ENCODE measurements around the gene ADAT3. TPM values are rescaled to one million over a fixed set of nuclear protein-coding genes. Genes with fewer than 3 reads are reported as not detected.

The ADAT3 gene
- total and polyA plus RNA-seq, 4 donors = 1.3 to 3.3 (median 2.1) TPM

DNA sequence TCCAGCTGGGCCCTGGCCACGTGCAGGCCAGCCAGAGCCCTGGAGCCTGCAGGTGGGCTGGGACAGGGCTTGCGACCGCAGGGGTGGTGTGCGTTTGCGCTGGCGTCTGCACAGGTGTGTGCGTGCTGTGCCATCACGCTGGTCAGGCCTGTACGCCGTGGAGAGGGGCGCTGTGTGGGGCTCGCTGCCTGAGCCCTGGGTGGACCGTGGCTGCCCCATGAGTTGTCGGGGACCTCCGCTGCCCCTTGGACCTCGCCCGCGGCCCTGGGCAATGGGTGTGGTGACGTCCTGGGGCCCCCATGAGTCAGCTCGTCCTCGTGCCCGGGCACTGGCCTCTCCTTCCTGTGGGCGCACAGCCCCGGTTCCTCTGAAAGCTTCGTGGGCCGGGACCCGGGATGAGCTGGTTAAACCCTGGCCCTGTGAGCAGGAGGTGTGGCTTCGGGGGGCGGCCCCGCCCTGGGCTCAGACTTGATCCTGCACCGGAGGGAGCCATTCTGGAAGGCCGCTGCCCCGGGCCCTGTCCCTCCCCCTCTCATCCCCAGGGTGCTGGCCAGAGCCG is 42.5 kb downstream of the ADAT3 start (continued):
- TF ChIP-seq, protein P1, sequence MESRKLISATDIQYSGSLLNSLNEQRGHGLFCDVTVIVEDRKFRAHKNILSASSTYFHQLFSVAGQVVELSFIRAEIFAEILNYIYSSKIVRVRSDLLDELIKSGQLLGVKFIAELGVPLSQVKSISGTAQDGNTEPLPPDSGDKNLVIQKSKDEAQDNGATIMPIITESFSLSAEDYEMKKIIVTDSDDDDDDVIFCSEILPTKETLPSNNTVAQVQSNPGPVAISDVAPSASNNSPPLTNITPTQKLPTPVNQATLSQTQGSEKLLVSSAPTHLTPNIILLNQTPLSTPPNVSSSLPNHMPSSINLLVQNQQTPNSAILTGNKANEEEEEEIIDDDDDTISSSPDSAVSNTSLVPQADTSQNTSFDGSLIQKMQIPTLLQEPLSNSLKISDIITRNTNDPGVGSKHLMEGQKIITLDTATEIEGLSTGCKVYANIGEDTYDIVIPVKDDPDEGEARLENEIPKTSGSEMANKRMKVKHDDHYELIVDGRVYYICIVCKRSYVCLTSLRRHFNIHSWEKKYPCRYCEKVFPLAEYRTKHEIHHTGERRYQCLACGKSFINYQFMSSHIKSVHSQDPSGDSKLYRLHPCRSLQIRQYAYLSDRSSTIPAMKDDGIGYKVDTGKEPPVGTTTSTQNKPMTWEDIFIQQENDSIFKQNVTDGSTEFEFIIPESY (IDR thresholded peaks at IDR 0.05) = no peak
- no peak for TF ChIP-seq JUND (IDR thresholded peaks at IDR 0.05)

- H3K36me3 ChIP-seq (ENCODE audit: control insufficient read depth in 4 of 4, insufficient read depth in 3 of 4, low read depth in 1 of 4, low read length in 3 of 4) = peaks cover 0 to 10% (median 2%) of the 10 kb centered on the region in 4 donors
Measured at GRCh38 chr19:1949304-1950101, 44.3 kb downstream of the ADAT3 start.

More at GRCh38 chr19:1949304-1950101, 44.3 kb downstream of the ADAT3 start:
- no peaks in the 10 kb centered on the region for H3K9me3 ChIP-seq (ENCODE audit: control insufficient read depth in 4 of 4, low read length in 3 of 4)
- no peak overlapping the region for H3K4me3 ChIP-seq (ENCODE audit: low read depth in 1 of 3, low read length in 3 of 3)
- H3K4me1 ChIP-seq (ENCODE audit: control insufficient read depth in 4 of 4, insufficient read depth in 4 of 4, low read length in 3 of 4) = peaks cover 0 to under 1% (median under 1%) of the 10 kb centered on the region in 4 donors
- TF ChIP-seq EGR1 (IDR thresholded peaks at IDR 0.05; ENCODE audit: low read depth in 2 of 2) (no peak), FOXA2 (IDR thresholded peaks at IDR 0.05) (no peak), GABPA (IDR thresholded peaks at IDR 0.05 in 1 of 2, conservative IDR thresholded peaks at IDR 0.05 in 1 of 2) (no peak), SP1 (IDR thresholded peaks at IDR 0.05) (no peak), CTCF (IDR thresholded peaks at IDR 0.05; ENCODE audit: low read depth, low read length, missing input control) (no peak), RXRA (IDR thresholded peaks at IDR 0.05) (no peak), YY1 (IDR thresholded peaks at IDR 0.05) (no peak), JUND (IDR thresholded peaks at IDR 0.05) (no peak), NR2F2 (IDR thresholded peaks at IDR 0.05) (no peak), FOXA1 (IDR thresholded peaks at IDR 0.05) (no peak), HNF4A (conservative IDR thresholded peaks at IDR 0.05) (no peak), TAF1 (conservative IDR thresholded peaks at IDR 0.05) (no peak), REST (IDR thresholded peaks at IDR 0.05) (no peak), HNF4G (IDR thresholded peaks at IDR 0.05) (no peak), RAD21 (IDR thresholded peaks at IDR 0.05) (no peak)
- TF ChIP-seq, protein P2, sequence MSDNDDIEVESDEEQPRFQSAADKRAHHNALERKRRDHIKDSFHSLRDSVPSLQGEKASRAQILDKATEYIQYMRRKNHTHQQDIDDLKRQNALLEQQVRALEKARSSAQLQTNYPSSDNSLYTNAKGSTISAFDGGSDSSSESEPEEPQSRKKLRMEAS (IDR thresholded peaks at IDR 0.05) = no peak
- TF ChIP-seq, protein P3, sequence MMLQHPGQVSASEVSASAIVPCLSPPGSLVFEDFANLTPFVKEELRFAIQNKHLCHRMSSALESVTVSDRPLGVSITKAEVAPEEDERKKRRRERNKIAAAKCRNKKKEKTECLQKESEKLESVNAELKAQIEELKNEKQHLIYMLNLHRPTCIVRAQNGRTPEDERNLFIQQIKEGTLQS (IDR thresholded peaks at IDR 0.05) = no peak
- 96% methylated on average over 44 of the region's 44 CpGs for WGBS
- no peak overlapping the region for H3K27ac ChIP-seq (ENCODE audit: low read depth in 1 of 2, low read length in 2 of 2)
- no peak for DNase-seq (ENCODE audit: low spot score)
- H3K27me3 ChIP-seq (ENCODE audit: control insufficient read depth in 4 of 4, insufficient read depth in 4 of 4, low read length in 3 of 4) = no peaks in the 10 kb centered on the region
- H3K9ac ChIP-seq (ENCODE audit: low read depth in 1 of 2, low read length in 2 of 2) = no peak overlapping the region
